HG03139 (cell line): ENCODE data around the gene UPK3A.

Experiments
- ATAC-seq: cut with Tn5 transposase; IDR thresholded peaks from one replicate; pipeline ENCODE4 v1.9.1; 2021; ENCODE audit not compliant: unreplicated experiment

The UPK3A gene

GRCh38 chr22:45284705-45285262 is at the start of gene UPK3A:
UPK3A (plus strand) TSS chr22:45284949; CDS start chr22:45285014, 65 bp downstream.
- no peak for ATAC-seq

GRCh38 chr22:45235101-45235777 is 49.5 kb upstream of the UPK3A start:
- ATAC-seq = peak; percentile 61

- peak; percentile 10 for ATAC-seq
Observed at GRCh38 chr22:45235851-45236342, 48.9 kb upstream of the UPK3A start.

- ATAC-seq = no peak
Observed at GRCh38 chr22:45237065-45237990, 47.4 kb upstream of the UPK3A start.

GRCh38 chr22:45238076-45238956 is 46.4 kb upstream of the UPK3A start:
- no peak for ATAC-seq

GRCh38 chr22:45238957-45239680 is 45.6 kb upstream of the UPK3A start:
- no peak for ATAC-seq

GRCh38 chr22:45239681-45240051 is 45.1 kb upstream of the UPK3A start:
- no peak for ATAC-seq

- ATAC-seq = peak; percentile 11
Observed at GRCh38 chr22:45240104-45240809, 44.5 kb upstream of the UPK3A start.

GRCh38 chr22:45240810-45241631 is 43.7 kb upstream of the UPK3A start, which contains the start of gene KIAA0930:
KIAA0930 (minus strand) TSS chr22:45240894; CDS start chr22:45240703, 191 bp downstream.
- peak; percentile 41 for ATAC-seq

GRCh38 chr22:45242778-45243191 is 42.0 kb upstream of the UPK3A start:
- no peak for ATAC-seq

- ATAC-seq = no peak
Observed at GRCh38 chr22:45244916-45245315, 39.8 kb upstream of the UPK3A start.

- ATAC-seq = no peak
Observed at GRCh38 chr22:45246060-45246985, 38.4 kb upstream of the UPK3A start.

GRCh38 chr22:45248832-45249561 is 35.8 kb upstream of the UPK3A start:
- no peak for ATAC-seq

GRCh38 chr22:45251825-45252224 is 32.9 kb upstream of the UPK3A start:
- ATAC-seq = no peak

GRCh38 chr22:45253039-45253641 is 31.6 kb upstream of the UPK3A start:
- ATAC-seq = no peak

- no peak for ATAC-seq
Observed at GRCh38 chr22:45254388-45254787, 30.4 kb upstream of the UPK3A start.
